BE2C (cell line): ENCODE measurements around the gene HLA-E.

ENCODE experiments used
- DNase-seq: peaks from one replicate; pipeline ENCODE4 v3.0.0-alpha.2; 2020
- H3K27me3 ChIP-seq: fragments of 250-450 bp; sonication (Bioruptor Pico); 2 replicates; pipeline ENCODE4 v1.5.1; 2020; ENCODE audit warnings: mild to moderate bottlenecking
- H3K36me3 ChIP-seq: fragments of 250-450 bp; sonication (Bioruptor Pico); 2 replicates; pipeline ENCODE4 v1.5.1; 2020; ENCODE audit warnings: mild to moderate bottlenecking
- H3K4me1 ChIP-seq: fragments of 250-450 bp; sonication (Bioruptor Pico); 2 replicates; pipeline ENCODE4 v1.5.1; 2020
- H3K4me3 ChIP-seq: 2 replicates; pipeline ENCODE4 v1.5.1; 2011; ENCODE audit warnings: low read depth, low read length
- H3K9me3 ChIP-seq: fragments of 250-450 bp; sonication (Bioruptor Pico); 2 replicates; pipeline ENCODE4 v1.5.1; 2020
- TF ChIP-seq, protein P1 (sequence below): IDR thresholded peaks from 2 replicates; pipeline ENCODE4 v1.5.1; 2012; ENCODE audit warnings: mild to moderate bottlenecking, low read depth, low read length

The HLA-E gene

GRCh38 chr6:30542915-30543314, 53.6 kb downstream of the HLA-E start:
- TF ChIP-seq, protein P1, sequence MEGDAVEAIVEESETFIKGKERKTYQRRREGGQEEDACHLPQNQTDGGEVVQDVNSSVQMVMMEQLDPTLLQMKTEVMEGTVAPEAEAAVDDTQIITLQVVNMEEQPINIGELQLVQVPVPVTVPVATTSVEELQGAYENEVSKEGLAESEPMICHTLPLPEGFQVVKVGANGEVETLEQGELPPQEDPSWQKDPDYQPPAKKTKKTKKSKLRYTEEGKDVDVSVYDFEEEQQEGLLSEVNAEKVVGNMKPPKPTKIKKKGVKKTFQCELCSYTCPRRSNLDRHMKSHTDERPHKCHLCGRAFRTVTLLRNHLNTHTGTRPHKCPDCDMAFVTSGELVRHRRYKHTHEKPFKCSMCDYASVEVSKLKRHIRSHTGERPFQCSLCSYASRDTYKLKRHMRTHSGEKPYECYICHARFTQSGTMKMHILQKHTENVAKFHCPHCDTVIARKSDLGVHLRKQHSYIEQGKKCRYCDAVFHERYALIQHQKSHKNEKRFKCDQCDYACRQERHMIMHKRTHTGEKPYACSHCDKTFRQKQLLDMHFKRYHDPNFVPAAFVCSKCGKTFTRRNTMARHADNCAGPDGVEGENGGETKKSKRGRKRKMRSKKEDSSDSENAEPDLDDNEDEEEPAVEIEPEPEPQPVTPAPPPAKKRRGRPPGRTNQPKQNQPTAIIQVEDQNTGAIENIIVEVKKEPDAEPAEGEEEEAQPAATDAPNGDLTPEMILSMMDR: no peak
- Histone ChIP-seq H3K4me1 (no peaks in the 10 kb centered on the region), H3K9me3 (no peaks in the 10 kb centered on the region), H3K4me3 (no peak overlapping the region), H3K36me3 (no peaks in the 10 kb centered on the region), H3K27me3 (peaks cover 2% of the 10 kb centered on the region)
- DNase-seq: no peak
